ENCODE data around the gene RCOR1. TPM values are rescaled to one million over a fixed set of nuclear protein-coding genes. Genes with fewer than 3 reads are reported as not detected.

RCOR1 gene
- total RNA-seq, 1 experiment from 2014 or later: 21.9 TPM

- 0 out of 2 replicates have a peak, but pooled peaks cover 6% of the 10 kb centered on the region for H3K4me1 ChIP-seq (replicated peaks)
- H3K9me3 ChIP-seq (replicated peaks): no peaks in the 10 kb centered on the region
- no peak overlapping the region for H3K27ac ChIP-seq
- H3K27me3 ChIP-seq (replicated peaks): no peaks in the 10 kb centered on the region
- no peak overlapping the region for H3K4me3 ChIP-seq
- no peak for DNase-seq (ENCODE audit: low read depth in 1 of 2, low spot score in 2 of 2)
- H3K36me3 ChIP-seq: peaks cover 4% of the 10 kb centered on the region; the same call in 1 of the 2 replicates
Measured at GRCh38 chr14:102644523-102644922, 52.1 kb downstream of the RCOR1 start.

GRCh38 chr14:102645746-102646440, 53.4 kb downstream of the RCOR1 start:
- Histone ChIP-seq H3K9me3 (replicated peaks) (no peaks in the 10 kb centered on the region), H3K4me3 (no peak overlapping the region), H3K4me1 (replicated peaks) (0 out of 2 replicates have a peak, but pooled peaks cover 6% of the 10 kb centered on the region), H3K27me3 (replicated peaks) (no peaks in the 10 kb centered on the region), H3K36me3 (peaks cover 4% of the 10 kb centered on the region; the same call in 1 of the 2 replicates), H3K27ac (no peak overlapping the region)
- no peak for DNase-seq (ENCODE audit: low read depth in 1 of 2, low spot score in 2 of 2)

DNA sequence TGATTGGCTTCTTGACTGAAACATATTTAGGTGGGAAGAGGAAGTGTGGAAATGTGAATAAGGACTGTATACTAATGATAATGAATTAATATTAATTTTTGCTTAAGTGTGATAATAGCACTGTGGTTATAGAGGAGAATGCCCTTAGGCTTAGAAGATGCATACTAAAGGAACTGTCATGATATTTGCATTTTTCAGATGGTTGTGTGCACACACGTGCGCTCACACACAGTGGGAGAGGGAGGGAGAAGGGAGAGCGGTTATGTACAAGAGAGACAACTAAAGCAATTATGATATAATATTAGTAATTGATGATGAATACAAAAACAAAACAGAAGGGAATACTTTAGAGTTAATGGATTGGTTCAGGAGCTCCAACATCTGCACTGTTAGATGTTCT, 54.2 kb downstream of the RCOR1 start:
- H3K27me3 ChIP-seq (replicated peaks): no peaks in the 10 kb centered on the region
- H3K27ac ChIP-seq: no peak overlapping the region
- no peak for DNase-seq (ENCODE audit: low read depth in 1 of 2, low spot score in 2 of 2)

DNA sequence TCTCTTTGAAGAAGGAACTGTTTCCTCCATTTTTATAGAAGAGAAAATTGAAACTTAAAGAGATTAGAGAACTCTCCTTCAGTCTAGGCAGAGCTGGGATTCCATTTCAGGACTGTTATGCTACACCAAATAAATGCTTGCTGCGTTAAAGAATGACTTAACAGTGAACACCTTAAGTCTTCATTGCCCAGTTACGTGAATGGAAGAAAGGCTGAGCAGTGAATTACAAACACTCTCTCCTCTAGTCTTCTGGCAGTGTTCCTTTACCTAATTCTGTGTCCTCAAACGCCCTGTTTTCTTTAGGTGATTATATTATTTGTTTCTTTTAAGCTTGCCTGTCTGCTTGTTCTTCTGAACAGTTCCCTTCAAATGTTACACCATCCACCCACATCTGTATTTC, 59.7 kb downstream of the RCOR1 start:
- H3K27ac ChIP-seq: no peak overlapping the region
- H3K9me3 ChIP-seq (replicated peaks): no peaks in the 10 kb centered on the region
- no peak for DNase-seq (ENCODE audit: low read depth in 1 of 2, low spot score in 2 of 2)
- no peaks in the 10 kb centered on the region for H3K27me3 ChIP-seq (replicated peaks)
- peaks cover 30% of the 10 kb centered on the region for H3K4me1 ChIP-seq (replicated peaks)
- H3K4me3 ChIP-seq: no peak overlapping the region
- no peaks in the 10 kb centered on the region for H3K36me3 ChIP-seq

More for the DNA sequence above, 54.2 kb downstream of the RCOR1 start:
- Histone ChIP-seq H3K4me1 (replicated peaks) (0 out of 2 replicates have a peak, but pooled peaks cover 6% of the 10 kb centered on the region), H3K4me3 (no peak overlapping the region), H3K36me3 (peaks cover 4% of the 10 kb centered on the region; the same call in 1 of the 2 replicates), H3K9me3 (replicated peaks) (no peaks in the 10 kb centered on the region)

GRCh38 chr14:102654298-102654697, 61.8 kb downstream of the RCOR1 start:
- Histone ChIP-seq H3K9me3 (replicated peaks) (no peaks in the 10 kb centered on the region), H3K4me1 (replicated peaks) (peaks cover 34% of the 10 kb centered on the region)

GRCh38 chr14:102655137-102655536, 62.7 kb downstream of the RCOR1 start:
- Histone ChIP-seq H3K36me3 (no peaks in the 10 kb centered on the region), H3K4me1 (replicated peaks) (peaks cover 40% of the 10 kb centered on the region), H3K27me3 (replicated peaks) (no peaks in the 10 kb centered on the region), H3K9me3 (replicated peaks) (no peaks in the 10 kb centered on the region), H3K27ac (peak overlapping the region; percentile 70), H3K4me3 (no peak overlapping the region)
- DNase-seq (ENCODE audit: low read depth in 1 of 2, low spot score in 2 of 2): peak in 1 of 2 experiments; percentile 57

More at GRCh38 chr14:102654298-102654697, 61.8 kb downstream of the RCOR1 start:
- Histone ChIP-seq H3K4me3 (no peak overlapping the region), H3K27me3 (replicated peaks) (no peaks in the 10 kb centered on the region), H3K36me3 (no peaks in the 10 kb centered on the region), H3K27ac (peak overlapping the region; percentile 70)
- peak; percentile 46 to 47 for DNase-seq (ENCODE audit: low read depth in 1 of 2, low spot score in 2 of 2)

DNA sequence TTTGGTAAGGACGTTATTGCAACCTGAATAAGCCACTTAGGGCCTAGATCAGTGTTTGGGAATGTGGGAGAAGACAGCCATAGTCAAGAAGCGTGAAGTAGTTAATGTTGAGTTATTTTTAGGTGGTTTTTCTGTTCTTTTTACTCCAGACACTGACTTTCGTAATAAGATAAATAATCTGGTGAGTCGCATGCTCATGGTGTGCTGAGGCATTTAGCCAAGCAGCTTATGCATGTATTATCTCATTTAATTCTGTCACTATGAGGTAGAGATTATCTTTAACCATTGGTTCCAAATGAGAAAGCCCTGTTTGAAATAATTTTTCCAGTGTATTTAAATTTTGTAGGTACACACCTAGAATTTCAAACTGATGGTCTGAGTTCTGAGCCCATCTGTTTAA, 67.3 kb downstream of the RCOR1 start:
- H3K4me3 ChIP-seq: no peak overlapping the region
- no peak overlapping the region for H3K27ac ChIP-seq
- peaks cover 26% of the 10 kb centered on the region for H3K4me1 ChIP-seq (replicated peaks)
- no peaks in the 10 kb centered on the region for H3K27me3 ChIP-seq (replicated peaks)
- no peaks in the 10 kb centered on the region; the same call in 1 of the 2 replicates for H3K36me3 ChIP-seq
- DNase-seq (ENCODE audit: low read depth in 1 of 2, low spot score in 2 of 2): no peak
- H3K9me3 ChIP-seq (replicated peaks): no peaks in the 10 kb centered on the region

- Histone ChIP-seq H3K4me1 (replicated peaks) (peaks cover 20% of the 10 kb centered on the region), H3K4me3 (no peak overlapping the region), H3K27me3 (replicated peaks) (no peaks in the 10 kb centered on the region), H3K9me3 (replicated peaks) (no peaks in the 10 kb centered on the region), H3K36me3 (no peaks in the 10 kb centered on the region; the same call in 1 of the 2 replicates), H3K27ac (no peak overlapping the region)
- no peak for DNase-seq (ENCODE audit: low read depth in 1 of 2, low spot score in 2 of 2)
Measured at GRCh38 chr14:102661614-102662013, 69.2 kb downstream of the RCOR1 start.

GRCh38 chr14:102662636-102663430, 70.4 kb downstream of the RCOR1 start:
- Histone ChIP-seq H3K27me3 (replicated peaks) (no peaks in the 10 kb centered on the region), H3K4me1 (replicated peaks) (peaks cover 24% of the 10 kb centered on the region), H3K27ac (no peak overlapping the region), H3K9me3 (replicated peaks) (no peaks in the 10 kb centered on the region), H3K36me3 (no peaks in the 10 kb centered on the region; the same call in 1 of the 2 replicates), H3K4me3 (no peak overlapping the region)
- DNase-seq (ENCODE audit: low read depth in 1 of 2, low spot score in 2 of 2): no peak

- H3K36me3 ChIP-seq: no peaks in the 10 kb centered on the region; the same call in 1 of the 2 replicates
- H3K4me3 ChIP-seq: no peak overlapping the region
- H3K27ac ChIP-seq: no peak overlapping the region
- DNase-seq (ENCODE audit: low read depth in 1 of 2, low spot score in 2 of 2): no peak
- no peaks in the 10 kb centered on the region for H3K9me3 ChIP-seq (replicated peaks)
- peaks cover 24% of the 10 kb centered on the region for H3K4me1 ChIP-seq (replicated peaks)
- H3K27me3 ChIP-seq (replicated peaks): no peaks in the 10 kb centered on the region
Measured at GRCh38 chr14:102663440-102663839, 71.0 kb downstream of the RCOR1 start.

DNA sequence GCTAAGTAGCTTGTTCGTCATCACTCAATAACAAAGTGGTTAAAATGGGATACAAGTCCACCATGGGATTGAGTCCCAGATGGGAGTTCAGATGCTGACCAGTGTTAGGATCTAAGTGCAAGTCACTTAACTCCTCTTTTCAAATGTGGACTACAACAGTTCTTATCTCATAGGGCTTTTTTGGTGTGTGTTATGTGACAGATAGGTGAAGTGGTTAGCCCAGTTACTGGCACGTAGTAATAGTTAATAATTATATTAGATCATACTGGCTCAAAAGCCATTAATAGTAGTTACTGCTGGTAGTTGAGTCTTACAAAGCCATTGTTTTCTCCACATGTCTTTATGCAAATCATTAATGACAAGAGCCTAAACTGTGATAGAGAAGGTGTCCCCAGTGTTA, 73.2 kb downstream of the RCOR1 start:
- no peaks in the 10 kb centered on the region for H3K27me3 ChIP-seq (replicated peaks)
- H3K4me3 ChIP-seq: no peak overlapping the region
- H3K36me3 ChIP-seq: no peaks in the 10 kb centered on the region; the same call in 1 of the 2 replicates
- no peak for DNase-seq (ENCODE audit: low read depth in 1 of 2, low spot score in 2 of 2)
- 0 out of 2 replicates have a peak overlapping the region, but pooled peaks have one; percentile 18 for H3K27ac ChIP-seq
- no peaks in the 10 kb centered on the region for H3K9me3 ChIP-seq (replicated peaks)
- H3K4me1 ChIP-seq (replicated peaks): peaks cover 13% of the 10 kb centered on the region

DNA sequence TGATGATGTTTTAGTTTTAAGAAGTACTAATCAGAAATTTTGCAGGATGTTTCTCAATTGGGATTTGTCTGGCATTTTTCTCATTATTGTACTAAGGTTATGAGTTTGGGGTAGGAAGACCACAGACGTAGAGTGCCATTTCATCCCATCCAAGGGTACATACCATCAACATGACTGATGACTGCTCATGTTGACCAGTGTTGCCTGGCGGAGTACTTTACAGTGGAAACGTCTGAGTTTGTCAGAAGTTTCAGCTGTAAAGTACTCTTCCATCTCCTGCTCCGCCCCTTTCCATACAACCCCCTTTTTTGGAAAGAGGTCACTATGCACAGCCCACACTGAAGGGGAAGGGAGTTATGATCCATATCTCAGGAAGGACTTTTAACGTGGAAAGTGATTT, 74.2 kb downstream of the RCOR1 start:
- peak in 1 of 2 experiments; percentile 10 for DNase-seq (ENCODE audit: low read depth in 1 of 2, low spot score in 2 of 2)
- peaks cover 13% of the 10 kb centered on the region for H3K4me1 ChIP-seq (replicated peaks)
- no peaks in the 10 kb centered on the region for H3K9me3 ChIP-seq (replicated peaks)
- H3K36me3 ChIP-seq: no peaks in the 10 kb centered on the region; the same call in 1 of the 2 replicates
- no peak overlapping the region for H3K4me3 ChIP-seq
- H3K27me3 ChIP-seq (replicated peaks): no peaks in the 10 kb centered on the region
- peak overlapping the region; percentile 18; the same call in 1 of the 2 replicates for H3K27ac ChIP-seq

- H3K36me3 ChIP-seq: no peaks in the 10 kb centered on the region; the same call in 1 of the 2 replicates
- H3K4me3 ChIP-seq: no peak overlapping the region
- no peak overlapping the region for H3K27ac ChIP-seq
- peaks cover 13% of the 10 kb centered on the region for H3K4me1 ChIP-seq (replicated peaks)
- no peaks in the 10 kb centered on the region for H3K27me3 ChIP-seq (replicated peaks)
- H3K9me3 ChIP-seq (replicated peaks): no peaks in the 10 kb centered on the region
- DNase-seq (ENCODE audit: low read depth in 1 of 2, low spot score in 2 of 2): no peak
Measured at GRCh38 chr14:102667703-102668102, 75.3 kb downstream of the RCOR1 start.
